IPS-NIHi7 (cell line): ENCODE measurements around the gene SUCLG2.
"Not testable (repeated sequence)": the region's sequence is repeated elsewhere in the genome, so short reads cannot be mapped to it uniquely, and the experiment has no call there.

Experiments
- DNase-seq: peaks from one replicate; pipeline ENCODE4 v3.0.0; 2012; ENCODE audit warnings: mixed read lengths; ENCODE audit errors: extremely low spot score

The SUCLG2 gene

DNA sequence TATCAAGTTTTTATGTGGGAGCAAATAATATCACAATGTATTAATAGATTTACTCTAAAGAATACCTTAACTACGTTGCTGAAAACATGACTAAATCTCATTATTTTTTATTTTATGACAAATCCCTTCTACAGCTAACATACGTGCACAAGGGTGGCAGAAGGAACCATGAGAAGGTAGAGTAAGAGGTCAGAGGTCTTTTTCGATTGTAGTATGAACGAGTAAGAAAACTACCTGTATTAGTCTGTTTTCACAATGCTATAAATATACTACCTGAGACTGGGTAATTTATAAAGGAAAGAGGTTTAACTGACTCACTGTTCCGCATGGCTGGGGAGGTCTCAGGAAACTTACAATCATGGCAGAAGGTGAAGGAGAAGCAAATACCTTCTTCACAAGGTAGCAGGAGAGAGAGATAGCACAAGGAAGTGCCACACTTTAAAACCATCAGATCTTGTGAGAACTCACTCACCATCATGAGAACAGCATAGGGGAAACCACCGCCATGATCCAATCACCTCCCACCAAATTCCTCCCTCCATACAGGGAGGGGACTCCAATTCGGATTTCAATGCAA is 95.3 kb downstream of the SUCLG2 start:
- DNase-seq, result no peak

DNA sequence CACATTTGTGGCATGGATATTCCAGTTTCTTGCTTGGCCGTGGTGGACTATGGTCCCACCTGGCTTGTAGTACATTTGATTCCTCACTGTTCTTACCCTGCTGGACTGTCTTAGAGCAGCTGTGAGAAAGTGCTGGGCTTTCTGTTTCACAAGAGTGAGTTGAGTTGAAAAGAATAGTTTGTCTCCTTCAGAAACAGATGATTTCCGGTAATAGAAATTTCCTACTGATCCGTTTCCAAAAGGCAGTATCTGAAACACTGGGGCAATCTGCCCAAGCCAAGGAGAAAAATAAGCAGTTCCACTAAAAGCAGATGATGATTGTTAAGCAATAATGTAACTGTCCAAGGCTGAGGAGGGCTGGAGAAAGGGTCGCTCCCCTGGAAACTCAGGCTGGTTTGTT is 96.0 kb downstream of the SUCLG2 start:
- no peak for DNase-seq

DNA sequence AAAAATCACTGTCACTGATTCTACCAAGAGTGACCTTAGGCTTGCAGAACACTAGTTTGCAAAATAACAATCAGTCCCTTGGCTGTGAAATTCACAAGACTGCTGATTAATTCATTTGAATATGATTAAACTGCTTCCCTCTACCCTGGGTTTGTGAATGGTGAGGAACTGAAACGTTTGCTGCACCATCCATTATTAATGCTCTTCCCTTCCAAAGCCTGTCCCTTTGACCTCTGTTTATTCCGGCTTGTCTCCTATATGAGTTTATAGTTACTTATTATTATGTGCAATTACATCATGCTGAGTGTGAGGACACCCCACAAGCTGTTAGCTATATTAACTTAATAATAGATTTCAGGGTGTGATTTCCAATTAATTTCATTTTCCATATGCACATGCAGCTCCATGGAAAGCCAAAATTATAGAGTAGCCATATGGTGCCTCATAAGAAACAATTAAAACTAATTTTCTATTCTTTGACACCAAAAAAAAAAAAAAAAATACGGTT is 96.5 kb downstream of the SUCLG2 start:
- DNase-seq, result no peak

DNA sequence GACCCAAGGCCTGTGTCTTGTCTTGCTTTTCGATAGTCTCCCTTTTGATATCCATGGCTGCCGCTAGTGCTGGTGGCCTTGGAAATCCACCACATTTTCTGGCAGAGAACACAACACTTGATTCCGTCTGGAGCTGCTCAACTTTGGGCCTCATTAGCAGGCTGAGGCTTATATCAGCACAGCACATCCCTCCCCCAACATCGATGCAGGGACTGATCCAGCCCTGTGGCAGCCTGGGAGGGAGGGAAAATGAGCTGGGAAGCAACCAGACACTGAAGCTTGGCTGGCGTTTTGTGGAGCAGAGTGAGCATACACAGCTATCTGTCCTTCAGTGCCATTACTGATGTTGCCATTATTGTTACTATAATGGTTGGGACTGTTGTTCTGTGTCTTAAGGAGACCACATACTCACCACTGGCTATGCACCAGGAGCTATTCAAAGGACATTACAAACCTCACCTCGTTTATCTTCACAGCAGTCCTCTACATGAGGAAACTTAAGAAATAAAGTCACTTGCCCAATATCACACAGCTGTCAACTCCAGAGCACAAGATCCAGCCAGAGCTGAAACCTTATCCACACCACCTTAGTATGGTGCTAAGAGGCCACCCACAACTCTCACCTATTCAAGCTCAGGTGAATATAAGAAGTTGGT is 102.9 kb downstream of the SUCLG2 start:
- no peak for DNase-seq

DNA sequence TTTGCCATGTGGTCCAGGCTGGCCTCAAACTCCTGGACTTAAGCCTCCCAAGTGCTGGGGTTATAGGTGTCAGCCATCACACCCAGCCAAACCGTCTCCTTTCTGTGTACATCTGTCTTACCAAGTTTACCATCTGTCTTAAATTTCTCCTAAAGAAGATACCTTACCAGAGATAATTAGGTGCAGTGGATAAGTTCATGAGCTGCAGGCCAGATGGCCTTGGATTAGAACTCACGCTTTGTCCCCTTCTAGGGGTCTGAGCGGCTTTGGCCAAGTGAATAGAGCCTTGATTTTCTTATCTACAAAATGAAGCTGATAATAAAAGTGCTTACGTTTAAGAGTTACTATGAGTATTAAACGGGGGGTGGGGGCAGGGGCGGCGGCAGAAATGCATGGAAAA is 103.9 kb downstream of the SUCLG2 start:
- DNase-seq, result no peak

DNA sequence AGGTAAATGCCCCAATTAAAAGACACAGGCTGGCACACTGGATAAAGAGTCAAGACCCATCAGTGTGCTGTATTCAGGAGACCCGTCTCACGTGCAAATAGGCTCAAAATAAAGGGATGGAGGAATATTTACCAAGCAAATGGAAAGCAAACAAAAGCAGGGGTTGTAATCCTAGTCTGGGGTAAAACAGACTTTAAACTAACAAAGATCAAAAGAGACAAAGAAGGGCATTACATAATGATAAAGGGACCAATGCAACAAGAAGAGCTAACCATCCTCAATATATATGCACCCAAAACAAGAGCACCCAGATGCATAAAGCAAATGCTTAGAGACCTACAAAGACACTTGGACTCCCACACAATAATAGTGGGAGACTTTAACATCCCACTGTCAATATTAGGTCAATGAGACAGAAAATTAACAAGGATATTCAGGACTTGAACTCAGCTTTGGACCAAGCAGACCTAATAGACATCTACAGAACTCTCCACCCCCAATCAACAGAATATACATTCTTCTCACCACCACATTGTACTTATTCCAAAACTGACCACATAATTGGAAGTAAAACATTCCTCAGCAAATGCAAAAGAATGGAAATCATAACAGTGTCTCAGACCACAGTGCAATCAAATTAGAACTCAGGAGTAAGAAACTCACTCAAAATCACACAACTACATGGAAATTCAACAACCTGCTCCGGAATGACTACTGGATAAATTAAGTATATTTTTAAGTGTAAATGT is 111.7 kb downstream of the SUCLG2 start:
- DNase-seq, result not testable (repeated sequence)

DNA sequence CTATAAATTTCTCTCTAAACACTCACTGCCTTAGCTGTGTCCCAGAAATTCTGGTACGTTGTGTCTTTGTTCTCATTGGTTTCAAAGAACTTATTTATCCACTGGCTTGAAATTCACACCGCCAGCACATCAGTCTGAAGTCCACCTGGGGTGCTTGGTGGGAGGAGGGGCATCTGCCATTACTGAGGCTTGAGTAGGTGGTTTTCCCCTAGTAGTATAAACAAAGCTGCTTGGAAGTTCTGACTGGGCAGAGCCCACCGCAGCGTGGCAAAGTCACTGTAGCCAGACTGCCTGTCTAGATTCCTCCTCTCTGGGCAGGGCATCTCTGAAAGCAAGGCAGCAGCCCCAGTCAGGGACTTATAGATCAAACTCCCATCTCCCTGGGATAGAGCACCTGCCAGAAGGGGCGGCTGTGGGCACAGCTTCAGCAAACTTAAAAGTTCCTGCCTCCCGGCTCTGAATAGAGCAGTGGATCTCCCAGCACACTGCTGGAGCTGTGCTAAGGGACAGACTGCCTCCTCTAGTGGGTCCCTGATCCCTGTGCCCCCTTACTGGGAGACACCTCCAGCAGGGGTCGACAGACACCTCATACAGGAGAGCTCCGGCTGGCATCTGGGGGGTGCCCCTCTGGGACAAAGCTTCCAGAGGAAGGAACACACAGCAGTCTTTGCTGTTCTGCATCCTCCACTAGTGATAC is 114.1 kb downstream of the SUCLG2 start:
- no peak for DNase-seq

DNA sequence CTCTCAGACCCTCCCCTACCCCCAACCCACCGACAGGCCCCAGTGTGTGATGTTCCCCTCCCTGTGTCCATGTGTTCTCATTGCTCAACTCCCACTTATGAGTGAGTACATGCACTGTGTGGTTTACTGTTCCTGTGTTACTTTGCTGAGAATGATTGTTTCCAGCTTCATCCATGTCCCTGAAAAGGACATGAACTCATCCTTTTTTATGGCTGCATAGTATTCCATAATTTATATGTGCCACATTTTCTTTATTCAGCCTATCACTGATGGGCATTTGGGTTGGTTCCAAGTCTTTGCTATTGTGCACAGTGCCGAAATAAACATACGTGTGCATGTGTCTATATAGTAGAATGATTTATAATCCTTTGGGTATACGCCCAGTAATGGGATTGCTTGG is 117.2 kb downstream of the SUCLG2 start:
- not testable (repeated sequence) for DNase-seq

DNA sequence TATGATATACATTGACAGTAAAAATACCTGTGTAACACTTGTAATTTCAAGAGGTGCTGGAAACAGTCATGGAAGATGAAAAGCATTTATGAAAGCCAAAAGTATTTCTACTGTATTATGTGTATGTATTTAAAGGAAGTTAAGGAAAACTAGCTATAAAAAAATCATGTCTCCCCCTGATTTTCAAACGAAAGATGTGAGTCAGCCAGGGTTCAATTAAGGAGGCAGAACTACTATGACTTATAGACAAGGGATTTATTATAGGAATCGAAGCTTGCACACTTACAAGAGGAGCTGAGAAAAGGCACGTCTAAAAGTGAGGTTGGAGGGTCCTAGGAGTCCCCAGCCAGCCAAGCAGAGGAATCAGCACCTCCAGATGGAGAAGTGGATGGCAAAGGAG is 119.4 kb downstream of the SUCLG2 start:
- no peak for DNase-seq

DNA sequence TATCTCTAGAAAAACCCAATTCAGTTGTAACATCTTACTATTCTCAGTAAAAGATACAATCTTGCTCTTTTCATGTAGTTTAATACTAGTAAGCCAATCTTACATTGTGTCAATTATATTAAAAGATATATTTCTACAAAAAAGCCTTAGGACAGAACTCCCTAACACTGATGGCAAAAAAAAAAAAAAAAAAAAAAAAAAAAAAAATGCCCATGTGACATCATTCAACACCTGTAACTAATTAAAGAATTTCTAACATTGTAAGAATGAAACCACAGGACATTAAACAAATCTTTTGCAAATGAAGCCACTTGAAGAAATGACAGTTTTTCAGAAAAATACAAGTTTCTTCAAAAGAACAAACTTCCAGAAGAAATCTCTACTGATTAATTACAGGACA is 119.8 kb downstream of the SUCLG2 start:
- DNase-seq, result no peak

DNA sequence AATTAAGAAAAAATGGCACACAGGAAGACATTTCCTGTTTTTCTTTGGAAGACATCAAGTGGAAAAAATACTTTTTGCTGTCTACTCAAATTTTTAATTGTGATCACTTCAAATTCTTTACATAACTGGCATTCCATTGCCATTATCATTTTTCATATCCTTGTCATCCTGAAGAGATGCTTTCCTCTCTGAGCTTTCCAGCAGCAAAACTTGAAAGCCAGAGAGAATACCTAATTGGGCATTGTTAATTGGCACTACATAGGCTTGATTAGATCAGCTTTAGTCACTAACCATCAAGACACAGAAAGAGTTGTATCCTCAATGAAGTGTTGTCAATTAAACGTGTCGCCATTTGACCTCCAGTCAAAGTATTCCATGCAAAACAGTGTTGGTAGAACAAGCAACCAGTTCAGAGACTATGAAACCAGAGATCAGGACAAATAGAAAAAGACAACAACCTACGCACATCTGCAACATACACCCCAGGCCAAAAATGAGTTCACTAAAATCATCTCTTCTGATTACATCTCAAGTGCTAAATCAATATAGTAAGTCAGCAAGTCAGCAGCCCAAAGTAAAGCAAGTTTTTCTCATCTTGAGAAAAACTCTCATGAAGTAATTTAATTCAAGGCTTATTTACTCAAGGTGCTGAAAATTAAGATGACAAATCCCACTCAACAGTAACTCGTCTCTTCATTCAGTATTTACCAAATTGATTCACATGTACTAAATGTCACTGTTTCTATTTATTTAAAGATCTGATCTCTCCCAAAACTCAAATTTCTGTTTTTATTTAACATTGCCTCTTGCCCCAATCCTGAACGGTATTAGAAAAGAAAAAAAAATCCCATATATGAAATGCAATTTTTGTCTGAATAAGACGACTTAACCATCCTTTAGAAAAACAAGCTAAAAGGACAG is 123.0 kb downstream of the SUCLG2 start:
- no peak for DNase-seq

DNA sequence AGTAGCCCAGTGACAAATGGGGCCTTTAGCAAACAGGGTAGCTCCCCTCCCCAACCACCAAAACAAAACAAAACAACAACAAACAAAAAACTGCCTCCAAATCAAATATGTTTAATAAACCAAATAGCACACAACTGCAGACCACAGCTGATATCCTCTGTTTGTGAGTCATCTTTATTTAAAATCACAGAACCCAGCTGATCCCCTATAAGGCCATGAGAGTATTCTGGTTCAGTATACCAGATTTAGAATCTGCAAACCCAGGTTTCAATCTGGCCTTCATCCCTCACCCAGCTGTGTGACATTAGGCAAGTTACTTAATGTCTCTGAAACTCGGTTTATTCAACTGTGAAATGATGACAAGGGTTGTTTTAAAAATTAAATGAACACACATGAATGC is 124.5 kb downstream of the SUCLG2 start:
- no peak for DNase-seq

DNA sequence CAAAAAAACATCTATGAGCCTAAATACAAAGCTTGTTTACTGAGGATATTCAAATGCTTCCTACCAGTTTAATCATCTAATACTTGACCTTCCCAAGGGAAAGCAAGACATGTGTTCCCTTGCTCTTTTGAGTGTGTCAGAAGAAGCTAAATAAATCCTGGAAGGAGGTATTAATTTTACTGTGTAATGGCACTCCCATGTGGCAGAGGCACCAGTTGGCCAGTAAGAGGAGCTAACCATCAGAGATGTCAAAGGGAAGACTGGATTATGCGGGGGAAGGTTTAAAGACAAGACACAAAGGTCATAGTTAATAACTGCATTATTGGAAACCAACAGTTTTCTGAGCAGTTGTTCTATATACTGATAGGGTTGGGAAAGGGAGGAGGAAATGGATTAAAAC is 125.1 kb downstream of the SUCLG2 start:
- DNase-seq, result peak; percentile 14

DNA sequence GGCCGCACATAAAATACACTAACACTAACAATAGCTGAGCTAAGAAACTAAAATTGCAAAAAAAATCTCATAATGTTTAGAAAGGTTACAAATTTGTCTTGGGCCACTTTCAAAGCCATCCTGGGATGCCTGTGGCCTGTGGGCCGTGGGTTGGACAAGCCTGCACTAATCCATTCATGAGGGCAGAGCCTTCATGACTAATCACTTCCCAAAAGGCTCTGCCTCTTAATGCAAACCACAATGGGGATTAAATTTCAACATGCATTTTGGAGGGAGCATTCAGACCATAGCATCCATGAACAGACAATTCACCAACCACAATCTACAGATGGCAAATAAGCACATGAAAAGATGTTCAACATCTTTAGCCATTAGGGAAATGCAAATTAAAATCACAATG is 128.2 kb downstream of the SUCLG2 start:
- DNase-seq, result no peak

DNA sequence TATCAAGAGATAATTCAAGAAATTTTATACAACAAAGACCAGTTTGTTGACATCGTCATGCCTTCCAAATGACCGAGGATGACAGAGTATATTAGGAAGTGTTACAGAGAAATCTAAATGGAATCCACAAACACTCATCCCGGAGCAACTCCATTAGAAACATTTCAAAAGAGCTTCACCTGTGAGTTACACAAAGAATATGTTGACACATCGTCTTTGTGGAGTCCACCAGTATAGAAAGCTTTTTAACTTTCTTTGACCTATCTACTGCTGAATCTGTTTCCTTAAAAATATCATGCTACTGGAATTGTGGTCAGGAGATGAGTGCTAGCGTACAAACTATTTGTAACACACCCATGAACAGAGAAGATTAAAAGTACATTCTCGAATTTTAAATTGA is 130.4 kb downstream of the SUCLG2 start:
- no peak for DNase-seq

DNA sequence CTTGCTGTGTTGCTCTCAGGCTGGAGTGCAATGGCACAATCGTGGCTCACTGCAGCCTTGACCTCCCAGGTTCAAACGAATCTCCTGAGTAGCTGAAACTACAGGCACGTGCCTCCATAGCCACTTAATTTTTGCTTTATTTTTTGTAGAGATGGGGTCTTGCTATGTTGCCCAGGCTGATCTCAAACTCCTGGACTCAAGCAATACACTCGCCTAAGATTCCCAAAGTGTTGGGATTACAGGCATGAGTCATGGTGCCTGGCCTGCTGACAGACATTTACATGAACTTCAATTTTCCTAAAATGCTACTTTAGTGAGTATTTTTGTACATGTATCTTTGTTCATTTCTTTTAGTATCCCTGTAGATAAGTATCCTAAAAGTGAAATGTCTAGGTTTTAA is 132.3 kb downstream of the SUCLG2 start:
- no peak for DNase-seq

DNA sequence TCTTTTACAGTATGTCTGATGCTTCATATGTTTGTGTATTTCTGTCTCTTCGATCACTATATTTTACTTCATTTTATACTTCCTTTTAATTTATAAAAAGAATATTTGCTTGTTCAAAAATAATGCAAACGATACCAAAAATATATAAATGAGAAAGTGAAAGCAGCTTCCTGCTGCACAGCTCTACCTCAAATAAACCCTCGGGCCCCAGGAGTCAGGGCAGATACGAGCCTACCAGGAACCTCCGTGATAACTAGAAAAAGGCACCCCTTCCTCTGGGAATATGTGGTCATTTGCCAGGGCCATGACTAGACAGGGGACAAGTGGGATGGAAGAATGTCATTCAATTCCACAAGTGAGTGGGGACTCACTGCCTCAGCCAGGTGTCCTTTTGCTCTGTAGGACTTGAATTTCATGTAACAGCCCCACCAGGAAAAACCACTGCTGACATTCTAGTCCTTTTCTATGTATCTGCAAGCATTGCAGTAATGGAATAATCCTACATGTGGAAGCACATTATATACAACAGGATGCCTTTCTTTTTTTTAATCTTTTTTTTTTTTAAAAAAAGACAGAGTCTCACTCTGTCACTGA is 133.3 kb downstream of the SUCLG2 start:
- no peak for DNase-seq

DNA sequence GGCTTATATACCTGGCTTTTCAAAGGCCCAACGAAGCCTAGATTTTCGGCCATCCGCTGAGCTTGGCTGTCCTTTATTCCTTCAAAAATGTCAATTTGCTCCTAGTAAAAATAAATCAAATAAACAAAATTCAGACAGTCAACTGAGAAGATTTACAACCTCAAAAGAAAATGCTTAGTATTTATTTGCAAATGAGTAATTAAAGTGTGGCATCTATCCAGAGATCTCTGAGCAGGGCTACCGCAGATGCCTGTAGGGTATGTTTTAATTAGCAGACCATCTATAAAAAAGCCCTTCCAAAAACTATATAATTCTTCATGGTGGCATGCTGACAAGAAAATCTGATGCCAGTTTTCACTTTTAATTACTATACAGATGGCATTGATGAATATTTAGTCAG is 136.2 kb downstream of the SUCLG2 start:
- no peak for DNase-seq

DNA sequence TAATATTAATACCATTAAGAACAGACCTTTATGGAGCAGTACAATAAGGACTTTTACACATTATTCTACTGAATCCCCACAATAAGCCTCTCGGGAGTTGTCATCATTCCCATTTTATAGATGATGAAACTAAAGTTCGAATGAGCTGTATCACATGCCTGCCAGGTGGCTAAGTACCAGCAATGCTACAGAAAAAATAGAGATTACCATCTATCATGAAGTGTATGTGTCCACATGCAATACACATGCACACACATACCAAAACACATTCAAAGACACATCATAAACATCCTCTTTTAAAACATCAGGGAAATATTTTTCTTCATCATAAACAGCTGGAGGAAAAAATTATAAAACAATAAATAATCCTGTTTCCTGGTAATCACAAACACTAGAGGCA is 136.6 kb downstream of the SUCLG2 start:
- DNase-seq, result no peak

DNA sequence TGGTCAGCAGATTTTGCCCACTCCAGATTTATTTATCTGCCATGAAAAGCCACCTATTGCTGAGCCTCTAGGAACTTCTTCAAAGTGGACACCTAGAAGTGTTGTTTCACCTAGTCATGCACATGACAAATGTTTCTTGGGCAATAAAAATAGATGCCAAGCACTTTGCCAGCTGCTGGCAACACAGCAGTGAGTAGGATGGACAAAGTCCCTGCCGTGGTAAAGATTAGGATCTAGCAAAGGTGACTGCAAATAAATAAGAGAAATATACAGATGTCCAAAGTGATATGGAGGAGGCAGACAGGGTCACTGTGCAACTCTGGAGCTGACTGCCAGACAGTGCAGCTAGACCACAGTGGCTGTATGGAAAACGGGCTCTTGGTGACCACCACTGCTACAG is 137.9 kb downstream of the SUCLG2 start:
- no peak for DNase-seq

DNA sequence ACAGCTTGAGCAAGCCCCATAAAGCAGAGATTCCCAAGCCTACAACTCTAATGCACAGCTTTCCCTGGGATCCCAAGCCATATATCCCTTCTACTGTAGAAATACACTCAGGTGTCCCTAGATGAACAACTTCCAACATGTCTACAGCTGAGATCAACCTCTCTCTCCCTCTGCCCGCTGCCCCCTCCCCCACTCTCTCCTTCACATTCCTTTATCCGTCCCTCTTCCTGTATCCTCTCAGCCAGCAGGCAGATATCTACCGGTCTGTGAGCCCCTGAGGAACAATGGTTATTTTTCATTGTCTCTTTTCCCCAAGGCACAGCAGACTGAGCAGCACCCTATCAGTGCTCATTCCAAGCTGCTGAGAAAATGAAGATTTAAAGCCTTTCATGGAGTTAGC is 138.6 kb downstream of the SUCLG2 start:
- DNase-seq, result peak; percentile 51
